Activated T-helper 1 cell treated with anti-CD3 and anti-CD28 coated beads, Interleukin-2, amount 50 U/mL, for 16 hours (primary cell): ENCODE results near the gene PRR35.

Experiments used
- DNase-seq, 2 donors: peaks; one replicate each; pipeline ENCODE4 v3.0.0-alpha.2; 2020; ENCODE audit warnings: low read depth in 1 of 2, low spot score in 1 of 2

The PRR35 gene

DNA sequence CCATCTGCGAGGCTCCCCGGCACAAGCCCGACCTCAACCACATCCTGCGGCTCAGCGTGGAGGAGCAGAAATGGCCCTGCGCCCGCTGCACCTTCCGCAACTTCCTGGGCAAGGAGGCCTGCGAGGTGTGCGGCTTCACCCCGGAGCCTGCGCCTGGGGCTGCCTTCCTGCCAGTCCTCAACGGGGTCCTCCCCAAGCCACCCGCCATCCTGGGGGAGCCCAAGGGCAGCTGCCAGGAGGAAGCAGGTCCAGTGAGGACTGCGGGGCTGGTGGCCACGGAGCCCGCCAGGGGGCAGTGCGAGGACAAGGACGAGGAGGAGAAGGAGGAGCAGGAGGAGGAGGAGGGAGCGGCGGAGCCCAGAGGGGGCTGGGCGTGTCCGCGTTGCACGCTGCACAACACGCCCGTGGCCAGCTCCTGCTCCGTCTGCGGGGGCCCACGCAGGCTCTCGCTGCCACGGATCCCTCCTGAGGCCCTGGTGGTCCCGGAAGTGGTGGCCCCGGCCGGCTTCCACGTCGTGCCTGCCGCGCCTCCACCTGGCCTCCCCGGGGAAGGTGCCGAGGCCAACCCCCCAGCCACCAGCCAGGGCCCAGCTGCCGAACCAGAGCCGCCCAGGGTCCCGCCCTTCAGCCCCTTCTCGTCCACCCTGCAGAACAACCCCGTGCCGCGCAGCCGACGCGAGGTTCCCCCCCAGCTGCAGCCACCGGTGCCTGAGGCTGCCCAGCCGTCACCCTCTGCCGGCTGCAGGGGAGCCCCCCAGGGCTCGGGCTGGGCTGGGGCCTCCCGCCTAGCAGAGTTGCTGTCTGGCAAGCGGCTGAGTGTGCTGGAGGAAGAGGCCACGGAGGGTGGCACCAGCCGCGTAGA lies 13.1 kb upstream of the PRR35 start:
- DNase-seq: no peak

DNA sequence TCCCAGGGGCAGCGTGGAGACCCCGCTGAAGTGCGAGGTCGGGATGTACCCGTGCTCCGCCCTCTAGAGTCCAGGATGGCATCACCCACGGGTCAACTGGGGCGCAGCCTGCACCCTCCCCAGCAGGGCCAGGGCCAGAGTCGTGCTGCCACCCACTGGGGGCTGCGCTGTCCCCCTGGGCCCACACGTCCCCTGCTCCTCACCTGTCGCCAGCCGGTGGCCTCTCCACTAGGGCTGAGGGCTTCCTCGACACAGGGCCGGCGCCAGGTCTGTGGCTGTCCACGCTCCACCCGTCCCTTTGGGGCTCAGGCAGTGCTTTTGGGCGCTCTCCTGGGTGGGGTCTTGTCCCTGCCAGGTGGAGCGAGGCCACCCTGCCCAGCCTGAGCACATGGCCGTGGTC lies 11.6 kb upstream of the PRR35 start:
- no peak for DNase-seq

DNA sequence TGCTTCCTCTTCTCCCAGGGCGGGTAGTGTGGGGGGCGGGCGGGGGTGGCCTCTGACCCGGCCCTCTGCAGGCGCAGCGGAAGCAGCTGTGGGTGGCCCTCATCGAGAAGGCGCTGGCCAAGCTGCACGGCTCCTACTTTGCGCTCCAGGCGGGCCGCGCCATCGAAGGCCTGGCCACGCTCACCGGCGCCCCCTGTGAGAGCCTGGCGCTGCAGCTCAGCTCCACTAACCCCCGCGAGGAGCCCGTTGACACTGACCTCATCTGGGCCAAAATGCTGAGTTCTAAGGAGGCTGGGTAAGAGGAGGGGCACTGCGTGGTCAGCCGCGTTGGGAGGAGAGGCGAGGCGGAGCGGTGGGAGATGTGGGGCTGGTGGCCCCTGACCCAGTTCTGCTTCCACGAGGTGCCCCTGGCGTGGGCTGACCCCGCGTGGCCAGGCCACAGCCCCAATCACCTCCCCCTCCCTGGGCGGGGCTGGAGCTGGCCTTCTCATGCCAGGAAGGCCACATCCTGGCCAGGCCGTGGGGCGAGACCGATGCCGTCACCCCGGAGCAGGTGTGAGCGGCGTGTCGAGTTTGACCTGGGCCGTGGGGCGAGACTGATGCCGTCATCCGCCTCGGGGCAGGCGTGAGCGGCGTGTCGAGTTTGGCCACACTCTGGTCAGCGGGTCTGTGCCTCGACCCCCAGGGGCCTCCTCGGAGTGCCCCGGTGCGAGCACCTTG lies 10.5 kb upstream of the PRR35 start:
- no peak for DNase-seq

DNA sequence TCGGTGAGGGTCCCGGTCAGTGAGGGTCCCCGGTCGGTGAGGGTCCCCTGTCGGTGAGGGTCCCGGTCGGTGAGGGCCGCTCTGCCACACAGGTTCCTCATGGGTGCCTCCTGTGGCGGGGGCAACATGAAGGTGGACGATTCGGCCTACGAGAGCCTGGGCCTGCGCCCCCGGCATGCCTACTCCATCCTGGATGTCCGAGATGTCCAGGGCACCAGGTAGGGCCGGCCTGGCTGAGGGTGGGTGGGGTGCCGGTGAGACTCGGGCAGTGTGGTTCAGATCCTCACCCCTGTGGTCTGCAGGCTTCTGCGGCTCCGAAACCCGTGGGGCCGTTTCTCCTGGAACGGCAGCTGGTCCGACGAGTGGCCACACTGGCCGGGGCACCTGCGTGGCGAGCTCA lies 9.0 kb upstream of the PRR35 start:
- DNase-seq: no peak

DNA sequence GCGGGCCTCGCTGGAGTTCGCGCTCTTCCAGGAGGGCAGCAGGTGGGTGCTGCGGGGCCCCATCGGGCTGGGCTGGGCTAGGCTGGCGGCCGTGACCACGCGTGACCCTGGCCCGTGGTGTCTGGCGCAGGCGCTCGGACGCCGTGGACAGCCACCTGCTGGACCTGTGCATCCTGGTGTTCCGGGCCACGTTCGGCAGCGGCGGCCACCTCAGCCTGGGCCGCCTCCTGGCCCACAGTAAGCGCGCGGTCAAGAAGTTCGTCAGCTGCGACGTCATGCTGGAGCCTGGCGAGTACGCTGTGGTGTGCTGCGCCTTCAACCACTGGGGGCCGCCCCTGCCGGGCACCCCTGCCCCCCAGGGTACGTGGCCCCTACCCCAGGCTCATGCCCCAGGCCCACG lies 8.0 kb upstream of the PRR35 start:
- no peak for DNase-seq

DNA sequence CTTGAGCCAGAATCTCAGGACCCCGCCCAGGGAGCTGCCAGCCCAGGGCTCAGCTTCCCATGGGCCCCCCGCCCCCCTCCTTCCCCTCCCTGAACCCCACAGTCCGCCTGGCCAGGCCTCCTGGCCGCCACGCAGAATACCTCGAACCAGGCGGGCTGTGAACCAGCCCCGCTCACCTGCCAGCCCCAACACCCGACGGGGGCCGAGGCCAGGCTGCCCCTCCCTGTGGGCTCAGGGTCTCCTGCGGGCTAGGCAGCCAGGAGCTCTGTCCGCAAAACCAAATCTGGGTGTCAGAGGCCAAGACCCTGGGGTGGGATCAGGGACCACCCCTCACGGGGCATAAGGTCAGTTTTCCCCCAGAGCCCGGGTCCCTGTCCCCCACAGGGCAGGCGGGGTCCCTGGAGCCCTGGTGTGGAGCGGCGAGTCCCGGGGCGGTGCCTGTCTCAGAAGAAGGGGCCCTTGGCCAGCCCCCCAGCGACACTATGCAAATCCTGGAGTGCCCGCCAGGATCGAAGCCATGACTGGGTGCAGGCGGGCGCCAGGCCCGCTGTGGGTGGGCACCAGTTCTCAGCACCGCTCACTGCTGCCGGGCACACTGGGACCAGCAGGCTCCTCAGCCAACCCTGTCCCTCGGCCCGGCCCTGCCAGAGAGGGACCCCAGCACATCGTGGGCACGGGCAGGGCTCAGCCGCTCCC lies 6.4 kb upstream of the PRR35 start:
- no peak for DNase-seq

DNA sequence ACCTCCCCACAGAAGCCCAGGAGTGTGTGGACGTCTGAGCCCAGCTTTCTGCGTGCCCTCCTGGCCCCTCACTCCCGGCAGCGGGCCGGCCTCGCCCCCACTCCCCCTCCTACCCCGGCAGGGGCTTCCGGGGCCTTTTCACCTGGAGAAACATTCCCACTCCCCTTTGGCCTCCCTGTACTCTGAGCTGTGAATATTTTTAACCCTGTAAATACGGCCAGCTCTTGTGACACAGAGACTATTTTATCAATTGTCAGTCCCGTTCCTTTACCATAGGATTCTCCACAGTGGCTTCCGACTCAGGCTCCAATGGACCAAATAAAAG lies 5.9 kb upstream of the PRR35 start:
- DNase-seq: no peak

DNA sequence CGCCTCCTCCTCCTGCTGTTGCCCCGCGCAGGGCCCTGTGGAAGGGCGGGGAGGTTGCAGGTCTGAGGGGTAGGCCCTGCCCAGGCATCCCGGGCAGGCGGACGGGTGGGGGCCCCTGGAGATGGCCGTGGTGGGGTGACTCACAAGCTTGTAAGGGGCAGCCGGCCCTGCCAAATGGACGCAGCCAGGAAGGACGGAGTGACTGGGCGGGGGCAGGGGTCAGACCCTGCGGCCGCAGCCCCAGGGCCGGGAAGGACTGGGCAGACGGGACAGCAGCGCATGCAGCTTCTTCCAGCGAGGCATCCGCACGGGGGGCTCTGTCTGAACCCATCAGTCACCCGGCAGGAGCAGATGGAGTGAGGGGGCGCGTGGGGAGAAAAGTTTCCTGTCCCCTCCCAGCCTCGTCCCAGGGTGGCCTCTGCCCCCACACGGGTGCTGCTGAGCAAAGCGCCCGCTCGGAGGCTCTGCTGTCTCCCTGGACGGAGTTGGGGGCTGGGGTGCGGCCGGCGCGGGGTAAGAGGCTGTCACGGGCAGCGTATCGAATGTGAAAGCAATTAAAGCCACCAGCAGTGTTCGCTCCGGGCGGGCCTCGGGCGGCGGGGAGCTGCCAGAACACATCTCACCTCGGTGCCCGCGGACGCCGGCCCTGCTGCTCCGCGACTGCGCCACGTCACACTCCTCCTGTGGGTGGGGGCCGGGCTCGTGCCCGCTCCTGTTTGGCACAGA lies 5.4 kb upstream of the PRR35 start:
- no peak for DNase-seq

DNA sequence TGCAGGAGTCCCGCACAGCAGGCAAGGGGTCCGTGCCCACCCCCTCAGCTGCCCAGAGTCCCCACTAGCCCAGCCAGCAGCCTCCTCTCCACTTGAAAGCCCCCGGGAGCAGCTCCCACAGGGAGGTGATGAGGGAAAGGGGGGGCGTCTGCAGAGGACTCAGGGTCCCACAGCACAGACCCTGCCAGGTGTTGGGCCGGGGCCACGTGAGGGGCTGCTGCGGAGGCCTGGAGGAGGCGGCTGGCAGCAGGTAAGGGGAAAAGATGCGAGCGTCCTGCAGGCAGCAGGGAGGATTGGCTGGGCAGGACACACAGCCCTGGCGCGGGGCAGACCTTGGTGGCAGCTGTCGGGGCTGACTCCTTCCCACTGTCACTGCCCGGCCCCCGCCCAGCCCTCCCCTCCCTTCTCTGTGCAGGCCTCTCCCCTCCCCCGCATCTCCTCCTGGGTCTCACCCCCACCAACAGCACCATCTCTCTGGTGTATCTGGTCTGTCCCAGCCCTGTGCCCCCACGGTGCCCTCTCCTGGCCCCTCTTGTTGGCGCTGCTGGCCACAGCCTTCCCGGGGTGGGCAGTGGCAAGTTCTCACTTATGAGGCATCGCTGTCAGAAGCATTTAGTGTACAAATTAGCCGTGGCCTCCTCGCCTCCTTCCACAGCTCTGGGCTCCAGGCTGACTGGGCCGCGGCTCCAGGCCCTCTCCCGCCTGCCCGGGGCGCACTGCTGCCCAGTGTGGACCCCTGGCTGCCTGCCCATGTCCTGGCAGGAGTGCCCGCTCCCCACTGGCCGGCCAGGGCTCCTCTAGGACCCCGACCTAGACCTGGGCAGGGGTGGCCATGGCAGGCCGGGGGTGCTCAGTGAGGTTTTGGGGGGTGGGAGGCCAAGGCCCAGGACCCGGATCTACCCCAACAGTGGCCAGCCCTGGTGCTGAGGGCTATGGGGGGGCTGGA lies 4.4 kb upstream of the PRR35 start:
- DNase-seq: no peak

DNA sequence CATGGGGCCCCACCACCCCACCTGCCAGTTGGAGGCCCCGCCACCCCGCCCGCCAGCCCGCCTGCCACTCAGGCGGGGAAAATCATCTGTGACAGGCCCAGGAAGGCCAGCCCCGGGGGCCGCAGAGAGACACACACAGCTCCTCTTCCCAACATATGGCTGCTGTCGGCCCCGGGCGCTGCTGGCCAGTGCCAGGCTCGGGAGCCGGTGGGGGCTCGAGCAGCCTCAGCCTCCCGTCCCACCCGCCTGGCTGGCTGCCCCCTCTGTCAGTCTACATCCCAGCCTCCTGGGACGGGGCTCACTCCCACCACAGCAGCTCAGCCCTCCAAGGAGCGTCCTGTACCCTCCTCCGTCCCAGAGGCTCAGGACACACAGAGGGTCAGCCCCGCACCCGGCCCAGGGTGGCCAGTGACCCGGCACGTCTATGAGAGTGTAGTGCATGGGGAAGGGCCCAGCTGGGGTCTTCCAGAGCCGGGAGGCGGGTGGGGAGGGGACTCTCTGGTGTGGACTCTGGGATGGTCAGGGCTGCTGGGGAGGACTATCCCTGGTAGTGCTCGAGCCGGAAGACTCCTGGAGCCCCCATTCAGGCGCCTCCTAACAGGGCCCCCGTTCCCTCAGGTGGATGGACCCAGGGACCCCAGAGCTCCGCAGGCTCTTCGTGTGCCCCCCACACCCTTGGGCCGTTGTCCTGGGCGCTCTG lies 3.6 kb upstream of the PRR35 start:
- no peak for DNase-seq

DNA sequence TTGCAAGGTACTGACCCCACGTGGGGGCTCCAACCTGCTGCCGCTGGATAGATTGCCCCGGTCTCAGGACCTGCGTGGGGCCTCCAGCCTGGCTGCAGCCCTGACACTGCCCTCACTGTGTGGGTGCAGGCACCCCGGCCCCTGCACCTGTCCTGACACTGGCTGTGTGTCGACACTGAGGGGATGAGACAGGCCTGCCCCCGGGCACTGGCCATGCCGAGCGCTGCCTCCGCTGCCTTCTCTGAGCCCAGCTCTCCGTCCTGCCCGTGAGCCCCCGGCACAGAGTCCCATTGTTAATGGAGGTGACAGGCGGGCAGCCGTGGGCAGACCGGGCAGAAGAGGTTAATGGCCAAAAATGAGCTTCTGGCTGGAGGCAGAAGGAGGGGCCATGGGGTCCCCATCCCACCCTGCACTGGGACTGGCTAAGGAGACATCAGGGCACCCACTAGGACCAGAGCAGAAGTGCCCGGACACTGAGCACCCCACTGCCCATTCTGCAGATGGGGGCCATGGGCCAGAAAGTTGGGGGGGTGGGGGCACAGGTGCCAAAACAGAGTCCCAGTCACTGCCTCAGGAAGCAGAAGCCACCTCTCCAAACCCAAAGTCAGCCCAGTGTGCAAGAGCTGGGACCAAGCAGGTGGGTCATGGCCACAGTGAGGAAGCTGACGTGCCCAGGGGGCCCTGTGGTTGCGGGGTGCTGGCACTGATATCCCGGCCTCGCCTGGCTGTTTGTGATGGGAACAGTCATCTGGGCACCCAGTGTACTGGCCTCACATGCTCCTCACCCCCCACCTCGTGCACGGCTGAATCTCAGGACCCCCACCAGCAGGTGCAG lies 2.5 kb upstream of the PRR35 start:
- no peak for DNase-seq

DNA sequence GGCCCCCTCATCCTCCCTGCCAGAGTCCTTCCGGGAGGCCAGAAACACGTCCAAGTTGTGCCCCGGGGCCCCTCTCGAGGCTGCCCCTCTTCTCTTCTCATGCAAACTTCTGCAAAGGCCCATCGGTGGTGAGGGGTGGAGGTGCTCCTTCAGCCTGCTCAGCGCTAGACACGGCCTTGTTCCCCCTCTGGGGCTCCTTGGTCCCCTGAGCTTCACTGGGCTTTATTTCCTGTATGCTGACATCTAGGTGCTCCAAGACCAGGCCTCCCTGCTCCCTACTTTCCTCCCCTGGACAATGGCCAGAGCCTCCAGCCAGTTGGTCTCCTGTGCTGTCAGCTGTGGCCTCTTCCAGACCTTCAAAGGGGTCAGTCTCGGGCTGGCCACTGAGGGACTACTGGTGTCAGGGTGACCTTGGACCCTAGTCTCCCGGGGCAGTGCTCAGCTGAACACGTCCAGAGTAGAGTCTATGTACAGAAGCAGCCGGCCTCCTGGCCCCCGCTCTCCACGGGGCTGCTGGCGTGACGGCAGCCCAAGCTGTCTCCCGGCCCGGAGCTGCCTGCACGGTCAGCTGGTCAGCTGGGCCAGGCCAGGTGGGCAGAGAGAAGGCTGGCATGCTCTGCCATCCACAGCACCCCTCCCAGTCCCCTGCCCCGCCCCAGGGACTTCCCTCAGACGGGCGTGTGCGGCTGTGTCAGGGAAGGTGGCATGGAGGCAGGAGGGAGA lies 1.7 kb upstream of the PRR35 start:
- DNase-seq: no peak

DNA sequence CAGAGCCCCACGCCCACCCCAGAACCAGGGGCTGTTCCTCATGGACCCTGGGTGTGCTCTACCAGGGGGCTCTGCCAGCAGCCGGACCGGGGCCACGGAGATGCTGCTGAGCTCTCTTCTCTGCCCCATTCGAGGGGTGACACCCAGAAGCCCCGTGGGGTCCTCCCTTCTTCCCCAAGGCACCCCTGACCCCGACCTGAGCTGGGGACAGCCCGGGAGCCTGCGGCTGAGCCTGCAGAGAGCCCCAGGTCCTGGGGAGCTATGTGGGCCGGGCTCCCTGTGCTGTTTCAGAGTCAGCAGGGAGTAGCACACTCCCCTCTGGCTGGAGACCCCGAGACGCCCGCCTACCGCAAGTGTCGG lies 1.2 kb upstream of the PRR35 start:
- no peak for DNase-seq

DNA sequence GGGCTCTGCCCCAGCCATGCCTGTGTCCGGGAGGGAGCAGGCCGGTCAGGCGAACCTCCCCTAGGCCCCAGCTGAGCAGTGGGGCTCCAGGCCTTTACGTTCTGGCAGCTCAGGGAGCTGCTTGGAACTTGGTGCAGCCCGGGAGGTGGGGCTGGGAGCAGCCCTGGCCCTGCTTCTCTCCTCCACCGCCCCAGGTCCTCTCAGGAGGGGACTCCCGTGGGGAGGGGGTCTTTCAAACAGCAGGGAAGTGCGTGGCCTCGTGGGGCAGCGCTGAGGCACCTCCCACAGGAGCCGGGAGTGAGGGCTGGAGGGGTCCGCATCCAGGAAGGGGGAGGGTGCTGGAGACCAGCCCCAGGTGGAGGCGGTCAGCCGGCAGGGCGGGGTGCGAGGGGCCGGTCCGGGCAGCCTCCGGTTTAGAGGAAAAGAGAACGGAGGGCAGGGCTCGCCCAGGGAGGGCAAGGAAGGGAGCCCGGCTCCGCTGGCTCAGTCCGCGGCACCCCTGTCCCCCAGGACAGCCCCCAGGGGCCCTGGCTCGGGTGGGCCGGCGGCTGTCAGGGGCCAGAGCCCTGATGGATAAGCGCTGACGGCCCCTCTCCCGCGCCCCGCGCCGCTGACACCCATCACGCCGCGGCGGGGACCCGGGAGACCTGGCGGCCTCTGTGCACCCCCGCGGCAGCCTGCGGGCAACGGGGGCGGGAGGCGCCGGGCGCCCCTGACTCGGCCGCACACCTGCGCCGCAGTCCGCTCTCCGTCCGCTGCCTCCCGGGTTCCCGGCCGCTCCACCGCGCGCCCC lies 587 bp upstream of the PRR35 start:
- DNase-seq: no peak

DNA sequence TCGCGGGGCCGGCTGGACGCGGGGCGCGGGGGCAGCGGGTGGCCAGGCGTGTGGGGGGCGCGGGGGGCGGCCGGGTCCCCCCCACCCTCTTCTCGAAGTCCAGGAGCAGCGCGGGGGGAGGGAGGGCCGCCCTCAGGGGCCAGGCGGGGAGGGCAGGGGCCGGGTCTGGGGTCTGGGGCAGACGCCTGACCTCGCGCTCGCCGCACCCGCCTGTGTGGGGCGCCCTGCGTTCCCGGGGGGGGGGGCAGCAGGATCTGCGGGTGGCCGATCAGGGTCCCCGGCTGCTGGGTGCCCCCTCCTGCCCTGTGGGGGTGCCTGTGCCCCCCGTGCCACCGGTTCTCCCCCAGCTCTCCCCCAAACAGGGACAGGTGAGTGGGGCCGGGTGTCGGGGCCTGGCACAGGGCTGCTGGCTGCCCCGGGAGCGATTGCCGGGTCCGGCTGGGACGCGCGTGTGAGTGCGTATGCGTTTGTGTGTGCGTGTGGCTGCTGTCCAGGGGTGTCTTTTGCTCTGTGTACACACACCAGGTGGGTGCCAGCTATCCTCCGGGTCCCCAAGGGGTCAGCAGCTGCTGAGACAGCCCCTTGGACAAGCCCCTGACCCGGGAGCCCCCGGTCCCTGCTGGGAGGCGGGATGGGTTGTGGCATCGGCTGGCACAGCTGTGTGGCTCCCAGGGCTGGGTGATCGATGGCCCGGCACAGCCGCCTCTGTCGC lies 663 bp downstream of the PRR35 start:
- no peak for DNase-seq

DNA sequence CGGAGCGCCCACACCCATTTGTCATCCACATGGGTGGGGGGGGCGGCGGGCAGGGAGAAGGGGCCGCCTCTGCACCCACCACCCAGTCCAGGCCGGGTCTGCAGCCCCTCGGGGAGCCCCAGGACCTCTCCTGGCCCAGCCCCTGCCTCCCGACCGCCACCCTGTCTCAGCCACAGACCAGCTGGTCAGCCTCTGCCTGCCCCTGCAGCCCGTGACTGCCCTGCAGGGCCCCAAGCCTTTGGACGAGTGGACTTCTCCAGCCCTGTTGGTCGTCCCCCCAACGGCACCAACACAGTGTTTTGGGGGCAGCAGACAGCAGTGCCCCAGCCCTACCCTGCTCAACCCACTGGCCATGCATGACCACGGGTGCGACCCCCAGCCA lies 1.2 kb downstream of the PRR35 start:
- no peak for DNase-seq
